Kidney glomerular epithelial cell (primary cell): ENCODE data around the gene TLK2.
A peak's percentile ranks its signal among the peaks of the same experiment; 100 is the strongest.
"Not testable (repeated sequence)": the region's sequence is repeated elsewhere in the genome, so short reads cannot be mapped to it uniquely, and the experiment has no call there.

Source experiments
- DNase-seq: peaks from one replicate; lab custom pipeline; 2025; lab: John Stamatoyannopoulos, UW

The TLK2 gene

GRCh38 chr17:62601471-62601870 lies 122.8 kb downstream of the TLK2 start:
- no peak for DNase-seq

- DNase-seq = not testable (repeated sequence)
Measured at GRCh38 chr17:62603783-62604182, 125.2 kb downstream of the TLK2 start.

GRCh38 chr17:62605588-62605987 lies 127.0 kb downstream of the TLK2 start:
- DNase-seq = no peak

GRCh38 chr17:62611292-62611691 lies 132.7 kb downstream of the TLK2 start:
- no peak for DNase-seq

- no peak for DNase-seq
Measured at GRCh38 chr17:62611728-62612127, 133.1 kb downstream of the TLK2 start.

- DNase-seq = not testable (repeated sequence)
Measured at GRCh38 chr17:62612289-62612688, 133.7 kb downstream of the TLK2 start.

GRCh38 chr17:62613095-62613494 lies 134.5 kb downstream of the TLK2 start:
- DNase-seq = not testable (repeated sequence)

- peak; percentile 9 for DNase-seq
Measured at GRCh38 chr17:62614142-62614541, 135.5 kb downstream of the TLK2 start.

GRCh38 chr17:62615503-62615902 lies 136.9 kb downstream of the TLK2 start:
- DNase-seq = no peak

- DNase-seq = no peak
Measured at GRCh38 chr17:62616993-62617893, 138.6 kb downstream of the TLK2 start.

GRCh38 chr17:62617894-62618472 lies 139.4 kb downstream of the TLK2 start:
- DNase-seq = no peak

- no peak for DNase-seq
Measured at GRCh38 chr17:62618647-62619416, 140.2 kb downstream of the TLK2 start.

- DNase-seq = no peak
Measured at GRCh38 chr17:62619417-62620155, 141.0 kb downstream of the TLK2 start.

GRCh38 chr17:62621223-62621622 lies 142.6 kb downstream of the TLK2 start:
- no peak for DNase-seq

GRCh38 chr17:62625184-62625869 lies 146.7 kb downstream of the TLK2 start:
- DNase-seq = no peak

- DNase-seq = no peak
Measured at GRCh38 chr17:62625870-62626200, 147.2 kb downstream of the TLK2 start.

- peak; percentile 64 for DNase-seq
Measured at GRCh38 chr17:62626719-62627218, 148.1 kb downstream of the TLK2 start.

- DNase-seq = peak; percentile 56
Measured at GRCh38 chr17:62627219-62627903, 148.7 kb downstream of the TLK2 start, which contains the start of gene MRC2. MRC2 (plus strand) TSS chr17:62627670; CDS start chr17:62627803, 133 bp downstream.

- peak; percentile 48 for DNase-seq
Measured at GRCh38 chr17:62627904-62628633, 149.4 kb downstream of the TLK2 start.
